Measurements from ENCODE around the gene FAM222A.

The FAM222A gene

DNA sequence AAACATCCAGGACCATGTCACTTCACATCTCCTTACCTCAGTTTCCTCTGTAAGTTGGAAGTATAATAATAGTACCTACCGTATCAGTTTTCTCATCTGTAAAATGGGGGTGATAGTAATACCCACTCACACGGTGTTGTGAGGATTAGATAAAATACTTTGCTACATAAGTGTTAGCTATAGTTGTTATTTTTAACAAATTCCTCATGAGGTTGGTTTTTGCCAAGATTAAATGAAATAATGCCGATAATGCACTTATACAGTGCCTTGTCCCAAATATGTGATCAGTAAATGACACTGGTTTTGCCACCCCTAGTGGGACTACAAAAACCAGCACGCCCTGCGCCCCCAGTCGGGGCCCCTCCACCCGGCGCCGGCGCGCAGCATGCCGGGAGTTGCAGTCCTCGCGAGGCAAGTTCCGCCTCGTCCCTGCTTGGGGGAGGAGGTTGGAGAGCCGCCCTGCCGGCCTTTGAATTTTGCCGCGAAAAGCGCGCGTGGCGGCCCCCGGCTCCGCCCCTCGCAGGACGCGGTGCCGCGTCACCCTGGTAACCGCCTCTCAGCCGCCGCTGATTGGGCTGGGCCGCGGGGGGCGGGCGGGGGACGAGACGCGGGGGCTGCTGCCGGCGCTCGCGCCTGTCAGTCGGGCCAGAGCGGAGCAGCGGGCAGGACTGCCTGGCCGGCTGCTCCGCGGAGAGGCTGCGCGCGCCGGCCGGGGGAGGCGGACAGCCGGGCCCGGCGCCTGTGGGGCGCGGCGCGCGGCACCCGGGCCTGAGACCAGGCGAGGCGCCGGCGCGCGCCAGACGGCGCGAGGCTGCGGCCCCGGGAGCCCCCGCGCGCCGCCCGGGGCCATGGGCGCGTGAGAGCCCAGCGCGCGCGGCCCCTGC, at the start of gene FAM222A:
Gene FAM222A (plus strand): TSS at position 639 of the 884 bp plus-strand sequence. CDS start 30,322 bp downstream, outside the sequence.
- DNase-seq: peak; percentile 99

DNA sequence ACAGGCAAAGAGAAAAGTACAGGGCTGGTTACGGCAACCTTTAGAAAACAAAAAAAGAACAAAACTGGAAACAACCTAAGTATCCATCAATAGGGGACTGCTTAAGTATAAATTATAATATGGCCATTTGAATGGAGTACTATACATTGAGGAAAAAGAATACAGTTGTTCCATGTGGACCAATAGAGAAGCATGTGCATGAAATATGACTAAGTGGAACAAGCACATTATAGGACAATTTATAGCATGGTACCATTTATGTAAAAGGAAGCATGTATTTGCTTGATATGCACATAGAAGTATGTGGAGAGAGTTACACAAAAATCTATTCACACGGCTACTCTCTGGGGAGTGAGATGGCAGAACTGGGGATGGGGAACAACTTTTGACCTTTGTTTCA, 49.2 kb upstream of the FAM222A start:
- no peak for DNase-seq

DNA sequence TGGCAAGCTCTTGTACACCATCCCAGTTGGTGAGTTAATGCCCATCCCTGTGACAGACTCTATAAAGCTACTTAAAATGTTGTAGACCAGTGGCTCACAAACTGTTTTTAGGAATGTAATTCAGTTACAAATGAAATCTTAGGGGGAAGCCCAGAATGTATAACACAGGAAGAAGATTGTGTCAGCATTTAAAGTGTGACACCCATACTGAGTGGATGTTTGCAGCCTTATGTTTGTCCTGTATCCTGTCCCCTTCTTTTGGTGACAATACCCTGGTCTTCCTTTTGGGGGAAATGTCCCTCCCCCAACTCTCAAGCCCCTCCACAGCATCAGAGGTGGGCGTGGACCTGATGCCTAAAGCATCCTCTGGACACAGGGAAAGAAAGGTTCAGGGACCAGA, 47.6 kb upstream of the FAM222A start:
- no peak for DNase-seq

DNA sequence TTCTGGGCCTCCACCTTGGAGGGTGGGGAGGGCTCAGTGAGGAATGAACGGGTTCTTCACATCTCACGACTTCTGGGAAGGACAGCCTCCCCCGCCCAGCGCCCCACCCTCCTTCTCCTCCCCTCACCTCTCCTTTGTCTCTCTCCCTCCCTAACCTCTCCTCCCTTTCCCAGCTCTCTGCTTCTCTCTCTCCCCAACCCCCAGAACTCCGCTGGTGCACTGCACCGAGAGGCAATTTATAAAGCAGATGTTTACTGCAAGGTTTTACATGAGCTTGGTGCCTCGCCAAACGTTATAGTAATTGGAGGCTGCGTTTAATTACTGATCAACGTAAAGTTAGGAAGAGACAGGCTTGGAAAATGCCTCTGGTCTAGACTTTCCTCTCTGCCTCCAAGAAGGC, 42.9 kb upstream of the FAM222A start:
- no peak for DNase-seq

DNA sequence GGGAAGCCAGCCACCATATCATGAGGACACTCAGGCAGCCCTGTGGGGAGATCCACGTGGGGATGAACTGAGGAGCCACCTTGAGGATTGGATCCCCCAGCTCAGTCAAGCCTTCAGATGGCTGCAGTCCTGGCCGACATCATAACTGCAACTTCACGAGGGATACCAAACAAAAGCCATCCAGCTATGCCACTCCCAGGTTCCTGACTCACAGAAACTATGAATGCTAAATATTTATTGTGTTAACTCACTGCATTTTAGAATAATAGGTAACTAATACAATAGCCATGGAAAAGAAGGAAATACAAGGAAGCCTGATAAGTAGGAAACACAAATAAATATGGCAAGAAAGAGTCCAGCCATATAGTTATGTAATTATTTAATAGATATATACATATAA, 42.1 kb upstream of the FAM222A start:
- no peak for DNase-seq

DNA sequence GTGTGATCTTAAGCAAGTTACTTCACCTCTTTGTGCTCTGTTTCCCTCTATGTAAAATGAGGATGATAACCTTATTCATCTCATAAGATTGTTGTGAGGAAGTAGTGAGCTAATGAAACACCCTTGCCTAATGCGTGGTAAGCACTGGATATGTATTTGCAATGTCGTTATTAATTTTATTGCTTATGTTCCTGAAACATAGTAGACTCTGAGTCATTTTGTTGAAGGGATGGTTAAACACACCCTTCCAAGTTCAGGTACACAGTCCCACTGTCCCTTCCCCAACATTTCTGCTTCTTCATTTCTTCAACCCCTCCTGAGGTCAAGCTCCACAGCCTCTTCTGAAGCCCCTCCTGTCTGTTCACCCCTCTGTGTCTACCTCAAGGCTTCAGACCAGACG, 40.2 kb upstream of the FAM222A start:
- DNase-seq: no peak

DNA sequence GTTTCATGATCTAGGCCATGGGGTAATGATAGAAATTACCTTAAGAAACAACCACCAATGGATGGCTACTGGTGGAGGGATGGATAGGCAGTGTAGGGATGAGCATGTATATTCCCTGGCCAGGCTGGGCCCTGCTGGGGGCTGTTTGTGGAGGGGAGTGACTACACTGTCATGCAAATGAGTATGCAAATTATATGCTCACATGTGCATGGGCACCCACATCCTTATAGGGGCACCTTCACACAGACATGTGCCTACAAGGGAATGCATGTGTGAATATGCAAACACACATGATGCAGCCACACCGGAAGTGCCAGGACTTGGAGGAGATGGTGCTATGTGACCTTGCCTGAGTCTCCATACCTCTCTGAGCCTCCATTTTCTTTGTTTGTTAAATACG, 39.7 kb upstream of the FAM222A start:
- DNase-seq: no peak

DNA sequence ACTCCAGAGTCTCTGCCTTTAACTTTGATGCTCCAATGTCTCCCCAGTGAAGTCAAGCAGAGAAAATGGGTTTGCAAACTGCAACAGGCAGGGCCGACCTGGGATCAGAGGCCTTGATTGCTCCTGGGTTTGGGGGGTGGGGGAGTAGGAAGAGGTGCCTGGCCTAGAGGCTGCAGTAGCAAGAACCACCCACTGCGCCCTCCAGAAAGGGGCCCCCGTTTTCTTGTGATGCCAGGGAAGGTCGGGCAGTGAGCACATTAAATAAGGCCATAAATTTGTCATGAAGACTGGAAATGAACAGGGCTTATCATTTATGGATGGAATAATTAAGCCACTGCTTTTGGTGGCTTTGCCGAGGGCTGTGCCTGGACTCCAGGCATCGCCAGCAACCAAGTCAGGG, 38.2 kb upstream of the FAM222A start:
- DNase-seq: no peak

DNA sequence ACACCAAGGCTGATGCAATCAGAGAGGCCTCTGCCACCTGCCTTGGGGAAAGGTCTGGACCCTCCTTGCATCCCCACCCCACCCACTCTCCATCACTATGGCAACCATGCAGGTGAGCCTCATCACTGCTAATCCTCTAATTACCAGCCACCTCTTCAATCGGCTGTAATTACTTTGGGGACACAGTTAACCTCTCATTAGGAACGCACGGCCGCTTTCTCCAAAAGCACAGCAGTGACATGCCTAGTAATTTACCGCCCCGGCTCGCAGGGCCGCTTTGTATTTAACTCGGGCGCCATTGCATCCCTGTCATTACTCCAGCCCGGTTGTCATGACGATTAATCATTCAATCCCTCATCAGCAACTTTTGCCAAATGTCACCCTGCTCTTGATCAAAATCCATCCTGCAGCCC, 36.3 kb upstream of the FAM222A start:
- DNase-seq: no peak

DNA sequence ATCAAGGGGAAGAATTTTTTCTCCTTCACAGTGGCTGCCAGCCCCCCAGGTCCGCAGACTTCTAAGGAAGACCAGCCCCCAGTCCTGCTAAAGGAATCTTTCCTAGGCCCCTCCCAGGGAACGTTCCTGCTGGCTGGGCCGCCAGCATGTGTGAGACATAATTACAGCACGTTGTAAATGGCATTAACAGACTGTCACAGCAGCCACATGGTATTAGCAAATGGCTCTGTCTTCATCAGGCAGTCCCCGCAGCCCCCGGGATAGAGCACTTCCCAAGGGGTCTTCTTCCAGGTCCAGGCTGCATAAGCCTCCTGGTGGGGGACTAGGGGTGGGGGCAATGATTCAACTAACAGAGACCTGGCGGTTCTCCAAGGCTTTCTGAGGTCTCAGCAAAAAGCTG, 34.9 kb upstream of the FAM222A start:
- peak; percentile 52 for DNase-seq

DNA sequence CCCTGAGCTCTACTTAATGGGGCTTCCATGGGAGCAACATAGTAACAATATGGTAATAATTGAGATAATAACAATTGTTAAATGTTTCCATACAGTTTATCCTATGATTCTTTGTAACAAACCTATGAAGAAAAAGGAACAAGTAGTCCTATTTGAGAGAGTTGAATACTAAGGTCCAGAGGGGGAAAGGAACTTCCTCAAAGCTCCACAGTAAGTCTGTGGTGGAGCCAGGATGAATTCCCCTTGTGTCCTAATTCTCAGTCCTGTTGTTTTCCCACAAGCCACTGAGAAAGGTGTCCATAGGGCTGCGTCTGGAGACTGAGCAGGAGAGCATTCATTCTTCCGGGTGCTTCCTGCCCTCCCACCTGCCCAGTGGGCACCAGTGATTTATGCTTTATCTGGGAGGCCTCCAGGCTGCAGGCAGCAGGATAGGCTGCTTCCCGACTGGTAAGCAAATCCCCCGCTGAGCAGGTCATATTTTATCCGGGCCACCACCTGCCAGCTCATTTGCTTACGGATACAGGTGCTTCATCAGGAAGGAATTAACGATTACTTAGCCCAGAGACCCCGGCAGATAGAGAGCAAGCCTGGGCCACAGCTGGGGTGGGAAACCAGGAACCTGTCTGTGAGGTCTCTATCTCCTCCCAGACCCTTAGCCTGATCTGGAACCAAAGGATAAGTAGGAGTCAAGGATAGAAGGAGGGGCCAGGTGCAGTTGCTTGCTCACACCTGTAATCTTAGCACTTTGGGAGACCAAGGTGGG, 33.9 kb upstream of the FAM222A start:
- DNase-seq: no peak

DNA sequence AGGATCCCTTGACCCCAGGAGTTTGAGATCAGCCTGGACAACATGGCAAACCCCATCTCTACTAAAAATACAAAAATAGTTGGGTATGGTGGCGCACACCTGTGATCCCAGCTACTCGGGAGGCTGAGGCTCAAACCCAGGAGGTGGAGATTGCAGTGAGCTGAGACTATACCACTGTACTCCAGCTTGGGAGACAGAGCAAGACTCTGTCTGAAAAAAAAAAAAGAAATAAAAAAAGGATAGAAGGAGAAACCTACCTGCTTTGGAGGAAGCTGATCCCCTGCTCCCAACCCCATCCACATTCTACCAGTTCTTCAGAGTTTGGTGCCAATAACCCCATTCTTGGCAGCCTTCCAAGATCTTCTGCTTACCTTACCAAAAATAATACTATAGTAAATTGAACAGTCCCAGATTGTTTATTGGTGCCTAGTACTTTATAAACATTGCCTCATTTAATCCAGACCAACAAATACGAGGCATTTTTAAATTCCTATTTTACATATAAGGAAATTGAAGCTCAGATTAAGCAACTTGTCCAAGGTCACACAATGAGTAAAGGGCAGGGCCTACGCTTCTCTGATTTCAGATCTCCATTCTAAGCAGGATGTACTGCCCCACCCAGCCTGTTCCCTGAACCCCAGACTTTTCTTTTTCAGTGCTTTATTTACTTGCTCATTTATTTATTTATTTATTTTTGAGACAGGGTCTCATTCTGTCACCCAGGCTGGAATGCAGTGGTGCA, 33.2 kb upstream of the FAM222A start:
- DNase-seq: no peak

DNA sequence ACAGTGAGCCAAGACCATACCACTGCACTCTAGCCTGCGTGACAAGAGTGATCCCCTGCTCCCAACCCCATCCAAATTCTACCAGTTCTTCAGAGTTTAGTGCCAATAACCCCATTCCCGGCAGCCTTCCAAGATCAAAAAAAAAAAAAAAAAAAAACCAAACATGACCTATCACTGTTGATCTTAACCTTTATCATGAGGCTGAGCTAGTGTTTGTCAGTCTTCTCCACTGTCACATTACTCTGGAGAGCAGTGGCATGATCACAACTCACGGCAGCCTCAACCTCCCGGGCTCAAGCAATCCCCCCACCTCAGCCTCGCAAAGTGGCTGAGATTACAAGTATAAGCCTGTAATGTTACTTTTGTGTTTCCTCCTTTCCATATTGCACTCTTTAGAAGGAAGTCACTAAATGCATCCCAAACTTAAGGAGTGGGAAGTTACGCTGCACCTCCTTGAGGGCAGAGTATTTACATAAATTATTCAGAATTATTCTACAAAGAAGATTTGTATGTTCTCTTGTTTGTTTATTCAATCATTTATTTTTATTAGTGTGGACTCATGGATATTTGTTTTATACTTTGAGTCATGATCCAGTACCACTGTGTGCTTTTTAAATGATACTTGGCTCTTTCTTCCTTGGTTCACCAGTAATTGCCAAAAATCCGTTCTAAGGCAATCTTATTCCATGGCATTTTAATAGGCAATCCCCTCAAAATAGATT, 31.5 kb upstream of the FAM222A start:
- DNase-seq: no peak

DNA sequence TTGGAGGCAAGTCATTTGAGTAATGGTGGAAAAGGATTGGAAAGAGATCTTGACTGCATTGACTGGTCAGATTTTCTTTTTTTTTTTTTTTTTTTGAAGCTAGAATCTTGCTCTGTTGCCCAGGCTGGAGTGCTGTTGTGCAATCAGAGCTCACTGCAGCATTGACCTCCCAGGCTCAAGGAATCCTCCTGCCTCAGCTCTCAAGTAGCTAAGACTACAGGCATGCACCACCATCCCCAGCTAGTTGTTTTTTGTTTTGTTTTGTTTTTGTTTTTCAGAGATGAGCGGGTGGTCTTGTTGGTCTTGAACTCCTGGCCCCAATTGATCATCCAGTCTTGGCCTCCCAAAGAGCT, 30.9 kb upstream of the FAM222A start:
- DNase-seq: no peak

DNA sequence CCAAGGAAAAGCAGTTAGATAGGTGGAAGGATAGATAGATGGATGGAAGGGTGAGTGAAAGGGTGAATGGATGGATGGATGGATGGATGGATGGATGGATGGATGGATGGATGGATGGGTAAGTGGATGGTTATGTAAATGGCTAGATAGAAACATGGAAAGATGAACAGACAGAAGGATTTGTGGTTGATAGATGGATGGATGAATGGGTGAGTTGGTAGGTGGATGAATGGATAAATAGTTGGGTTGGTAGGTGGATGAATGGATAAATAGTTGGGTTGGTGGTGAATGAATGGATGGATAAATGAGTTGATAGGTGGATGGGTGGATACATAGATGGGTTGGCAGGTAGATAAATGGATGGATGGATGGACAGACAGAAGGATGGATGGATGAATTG, 30.3 kb upstream of the FAM222A start:
- DNase-seq: no peak

DNA sequence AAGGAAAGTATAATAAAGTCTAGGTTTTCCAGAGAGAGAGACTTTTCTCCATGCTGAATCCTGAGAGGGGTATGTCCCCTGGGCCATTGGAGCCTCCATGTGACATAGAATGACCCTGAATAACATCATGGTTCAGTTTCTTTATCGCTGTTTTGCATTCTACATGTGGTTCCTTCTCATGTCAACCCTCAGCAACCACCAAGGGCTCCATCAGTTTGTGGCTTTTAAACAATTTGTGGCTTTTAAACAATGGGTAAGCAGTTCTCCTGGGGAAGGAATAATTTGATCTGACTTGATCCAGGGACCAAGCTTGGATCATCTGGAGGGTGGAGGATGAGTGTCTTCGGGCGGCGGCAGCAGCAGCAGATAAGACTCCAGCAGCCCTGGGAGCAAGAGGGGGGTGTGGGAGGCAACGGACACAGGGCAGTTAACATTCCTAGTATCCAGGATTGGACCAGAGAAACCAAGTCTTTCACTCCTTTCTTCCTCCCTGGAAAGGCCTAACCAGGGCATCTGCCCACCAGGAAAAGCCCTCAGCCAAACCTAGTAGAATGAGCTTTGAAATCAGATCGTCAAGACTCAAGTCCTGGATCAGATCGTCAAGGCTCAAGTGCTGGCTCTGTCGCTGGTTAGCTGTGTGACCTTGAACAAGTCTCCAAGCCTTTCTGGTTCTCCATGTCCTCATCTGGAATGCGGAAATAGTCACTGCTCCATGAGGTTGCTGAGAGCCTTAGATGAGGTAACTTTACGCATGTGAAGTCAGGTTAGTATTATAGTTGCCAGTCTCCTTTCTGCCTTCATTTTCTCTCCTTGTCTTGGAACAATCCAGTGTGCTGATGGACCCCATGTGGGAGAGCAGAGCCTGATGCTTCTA, 27.8 kb upstream of the FAM222A start:
- no peak for DNase-seq

DNA sequence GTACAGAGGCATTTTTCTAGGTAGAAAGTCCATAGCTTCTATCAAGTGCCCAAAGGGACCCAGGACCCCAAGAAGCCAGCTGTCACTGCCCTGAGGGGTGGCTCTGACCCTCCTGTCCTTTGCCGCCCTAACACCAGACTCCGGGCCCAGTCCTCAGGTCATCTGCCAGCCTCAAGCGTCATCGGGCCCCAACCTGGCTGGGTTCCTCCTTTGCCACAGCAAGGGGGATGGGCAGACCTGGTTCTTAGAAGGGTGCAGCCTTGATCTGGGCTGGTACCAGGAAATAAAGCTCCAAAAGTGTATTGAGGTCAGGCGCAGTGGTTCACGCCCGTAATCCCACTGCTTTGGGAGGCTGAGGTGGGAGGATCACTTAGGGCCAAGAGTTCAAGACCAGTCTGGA, 27.1 kb upstream of the FAM222A start:
- DNase-seq: no peak

DNA sequence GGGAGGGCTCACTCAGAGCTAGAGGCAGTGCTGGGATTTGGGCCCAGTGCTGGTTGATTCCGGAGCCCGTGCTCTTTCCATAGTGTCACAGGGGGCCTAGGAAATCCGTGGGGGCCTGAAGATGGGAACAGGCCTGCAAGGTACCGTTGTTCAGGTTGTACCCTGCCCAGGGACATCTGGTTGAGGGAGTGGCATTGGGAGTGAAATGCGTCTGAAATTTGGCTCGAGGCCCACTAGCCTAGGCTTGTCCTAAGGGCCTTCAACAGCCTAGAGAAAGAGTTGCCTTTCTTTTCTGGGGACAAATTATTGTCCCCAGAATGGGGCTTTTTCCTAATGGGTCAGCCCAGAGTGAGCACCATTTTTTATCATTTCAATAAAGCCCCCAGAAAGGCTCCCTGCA, 26.4 kb upstream of the FAM222A start:
- DNase-seq: no peak

DNA sequence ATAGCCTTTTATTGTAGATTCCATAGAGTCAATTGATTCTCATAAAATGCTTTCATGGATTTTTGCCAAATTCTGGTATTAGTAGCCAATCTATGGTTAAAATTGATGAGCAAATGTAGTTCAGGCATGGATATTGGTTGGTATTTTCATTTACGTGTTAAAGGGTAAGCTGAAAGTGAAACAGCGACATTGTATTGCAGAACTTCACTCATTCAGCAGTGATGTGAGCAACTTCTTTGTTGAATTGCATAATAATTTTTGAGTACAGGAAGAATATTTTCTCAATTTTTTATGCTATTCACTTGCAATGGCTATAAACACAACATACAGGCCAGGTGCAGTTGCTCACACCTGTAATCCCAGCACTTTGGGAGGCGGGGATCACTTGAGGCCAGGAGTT, 24.2 kb upstream of the FAM222A start:
- no peak for DNase-seq

DNA sequence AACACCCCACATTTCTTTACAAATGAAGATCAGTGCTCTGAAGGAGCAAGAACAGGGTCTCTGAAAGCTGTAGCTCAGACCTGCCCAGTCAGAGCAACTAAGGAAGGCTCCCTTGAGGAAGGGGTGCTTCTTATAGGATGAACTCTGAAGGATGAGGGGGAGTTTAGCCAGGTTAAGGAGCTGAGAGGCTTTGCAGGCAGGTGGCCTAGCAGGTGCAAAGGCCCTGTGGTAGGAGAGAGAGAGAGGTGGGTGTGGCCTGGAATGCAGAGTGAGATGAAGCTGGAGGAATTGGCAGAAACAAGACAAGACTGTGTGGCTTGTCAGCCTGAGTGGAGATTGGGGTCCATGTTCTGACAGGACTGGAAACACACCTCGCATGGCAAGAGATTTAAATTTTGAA, 20.5 kb upstream of the FAM222A start:
- DNase-seq: no peak

DNA sequence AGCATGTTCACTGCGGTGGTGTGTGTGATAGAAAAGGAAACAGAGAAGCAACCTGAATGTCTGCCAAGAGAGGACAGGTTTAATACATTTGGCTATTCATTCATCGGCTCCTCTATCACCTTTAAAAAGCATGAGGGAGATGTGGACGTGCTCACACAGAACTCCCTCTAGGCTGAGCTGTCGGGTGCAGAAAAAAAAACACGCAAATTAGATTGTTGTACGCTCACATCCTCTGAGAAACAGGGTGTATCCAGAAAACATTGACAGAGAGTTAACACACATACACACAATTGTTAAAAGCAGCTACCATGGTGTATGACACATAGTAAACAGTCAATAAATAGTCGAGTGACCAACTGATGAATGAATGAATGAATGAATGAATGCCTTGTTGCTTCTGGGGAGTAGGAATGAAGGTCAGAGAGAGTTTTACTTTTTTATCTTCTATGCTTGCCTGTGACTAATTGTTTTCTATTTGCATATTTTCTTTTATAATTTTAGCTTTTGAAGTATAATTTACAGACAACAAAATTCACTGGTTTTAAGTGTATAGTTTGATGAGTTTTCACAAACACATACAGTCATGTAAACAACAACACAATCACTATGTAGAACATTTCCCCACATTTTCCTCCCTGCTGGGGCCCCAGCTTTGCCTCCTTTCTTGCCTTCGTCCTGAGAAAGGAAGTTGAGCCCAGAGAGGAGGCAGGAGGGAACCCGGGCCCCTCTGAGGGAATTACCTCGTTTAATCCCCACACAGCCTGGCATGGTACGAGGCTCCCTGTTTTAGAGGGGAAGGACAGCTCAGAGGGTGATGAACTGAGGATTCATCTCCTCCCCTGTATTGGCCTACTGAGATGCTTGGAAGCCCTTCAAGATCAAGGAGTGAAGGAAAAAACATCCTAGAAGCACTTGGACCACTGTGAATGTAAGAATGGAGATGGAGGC, 19.7 kb upstream of the FAM222A start:
- no peak for DNase-seq
